GM18520 (cell line): ENCODE data around the gene GGACT.

Source experiments
- ATAC-seq: cut with Tn5 transposase; IDR thresholded peaks from one replicate; pipeline ENCODE4 v1.9.1; 2021; ENCODE audit not compliant: unreplicated experiment

The GGACT gene

DNA sequence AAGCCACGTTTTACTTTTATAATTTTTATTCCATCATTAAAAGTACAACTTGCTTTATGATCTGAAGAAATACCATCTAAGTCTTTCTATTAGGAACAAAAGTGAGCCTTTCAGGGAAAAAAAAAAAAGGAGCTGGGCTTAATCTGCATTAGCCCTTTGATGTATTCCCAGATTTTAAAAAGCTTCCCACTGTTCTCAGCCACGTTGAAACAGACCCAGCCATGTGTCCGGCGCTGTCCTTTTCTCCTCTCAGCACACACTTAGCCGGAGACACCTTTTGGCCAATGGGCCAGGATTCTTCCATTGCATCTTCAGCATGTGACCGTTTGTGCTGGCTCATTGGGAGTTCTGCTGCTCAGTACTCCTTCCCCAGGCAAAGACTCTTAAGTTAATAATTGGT lies 105.5 kb downstream of the GGACT start:
- no peak for ATAC-seq

DNA sequence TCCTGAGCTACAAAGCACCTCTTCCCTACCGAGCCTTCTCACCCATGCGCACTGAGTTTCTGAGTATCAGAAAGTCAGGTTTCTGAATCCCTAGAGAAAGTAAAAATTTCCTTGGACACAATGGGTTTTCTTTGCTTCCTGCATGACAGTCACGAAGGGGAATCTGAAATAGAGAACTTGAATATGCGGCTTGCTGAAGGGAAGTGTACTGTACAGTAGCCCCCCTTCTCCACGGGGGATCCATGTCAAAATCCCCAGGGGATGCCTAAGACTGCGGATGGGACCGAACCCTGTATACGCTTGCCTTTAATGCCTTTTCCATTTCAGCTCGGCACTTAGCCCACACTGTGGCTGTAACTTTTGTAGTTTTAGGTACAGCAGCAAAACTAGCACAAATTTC lies 107.9 kb downstream of the GGACT start:
- ATAC-seq, result no peak
